HG02759 (cell line): ENCODE data around the gene MOG.
"Not testable (repeated sequence)": the region's sequence is repeated elsewhere in the genome, so short reads cannot be mapped to it uniquely, and the experiment has no call there.

Experiments
- ATAC-seq: cut with Tn5 transposase; IDR thresholded peaks from one replicate; pipeline ENCODE4 v1.9.1; 2021; ENCODE audit warnings: mild to moderate bottlenecking, moderate library complexity; ENCODE audit not compliant: unreplicated experiment

Gene MOG

GRCh38 chr6:29637247-29637646, 19.6 kb upstream of the MOG start:
- ATAC-seq: no peak

DNA sequence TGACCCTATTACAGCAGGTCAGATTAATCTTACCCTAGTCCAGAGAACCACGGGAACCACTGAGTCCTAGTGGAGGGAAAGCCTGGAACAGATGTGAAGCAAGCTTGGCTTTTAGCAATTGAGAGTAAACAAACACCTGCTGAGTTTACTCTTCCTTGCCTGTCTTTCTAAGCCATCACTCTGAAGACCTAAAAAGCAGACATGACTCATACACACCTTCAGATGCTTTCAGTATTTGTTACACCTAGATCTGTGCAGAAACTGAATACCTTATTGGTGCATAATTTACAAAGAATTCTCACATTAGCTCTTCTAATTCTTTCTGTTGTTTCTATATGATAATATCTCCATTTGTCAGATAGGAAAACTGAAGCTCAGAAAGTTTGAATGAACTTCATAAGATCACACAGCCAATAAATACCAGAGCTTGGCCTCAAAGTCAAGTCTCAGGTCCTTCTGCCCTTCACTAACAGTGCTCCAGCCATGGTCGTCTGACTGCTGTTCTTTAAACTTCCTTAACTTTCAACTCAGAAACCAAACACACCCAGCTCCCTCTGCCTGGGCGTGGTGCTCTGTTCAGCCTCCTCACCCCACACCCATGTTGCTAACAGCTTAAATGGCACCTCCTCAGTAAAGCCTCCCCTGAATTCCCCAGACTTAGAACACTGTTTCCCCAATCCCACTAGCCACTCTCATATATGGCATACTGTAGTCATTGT, 15.3 kb upstream of the MOG start:
- no peak for ATAC-seq

DNA sequence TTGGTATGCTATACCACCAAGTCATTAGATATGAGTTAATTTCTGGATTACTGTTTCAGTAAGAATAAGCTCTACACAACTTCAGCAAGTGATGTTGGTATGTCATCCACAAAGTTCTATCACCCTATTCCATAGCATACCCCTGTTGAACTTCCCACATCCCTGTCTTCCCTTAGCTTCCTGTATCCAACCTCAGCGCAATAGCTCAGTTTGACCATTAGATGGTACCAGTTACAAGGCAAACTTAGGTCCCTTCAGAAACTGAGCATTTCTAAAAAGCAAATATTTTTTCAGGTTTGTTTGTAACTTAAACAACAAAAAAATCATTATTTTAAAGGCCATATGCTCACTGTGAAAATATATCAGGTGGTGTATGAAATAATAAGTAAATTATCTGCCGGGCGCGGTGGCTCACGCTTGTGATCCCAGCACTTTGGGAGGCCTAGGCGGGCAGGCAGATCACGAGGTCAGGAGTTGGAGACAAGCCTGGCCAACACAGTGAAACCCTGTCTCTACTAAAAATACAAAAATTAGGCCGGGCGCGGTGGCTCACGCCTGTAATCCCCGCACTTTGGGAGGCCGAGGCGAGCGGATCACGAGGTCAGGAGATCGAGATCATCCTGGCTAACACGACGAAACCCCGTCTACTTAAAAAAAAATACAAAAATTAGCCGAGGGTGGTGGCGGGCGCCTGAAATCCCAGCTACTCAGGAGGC, 8.8 kb upstream of the MOG start:
- ATAC-seq: no peak

DNA sequence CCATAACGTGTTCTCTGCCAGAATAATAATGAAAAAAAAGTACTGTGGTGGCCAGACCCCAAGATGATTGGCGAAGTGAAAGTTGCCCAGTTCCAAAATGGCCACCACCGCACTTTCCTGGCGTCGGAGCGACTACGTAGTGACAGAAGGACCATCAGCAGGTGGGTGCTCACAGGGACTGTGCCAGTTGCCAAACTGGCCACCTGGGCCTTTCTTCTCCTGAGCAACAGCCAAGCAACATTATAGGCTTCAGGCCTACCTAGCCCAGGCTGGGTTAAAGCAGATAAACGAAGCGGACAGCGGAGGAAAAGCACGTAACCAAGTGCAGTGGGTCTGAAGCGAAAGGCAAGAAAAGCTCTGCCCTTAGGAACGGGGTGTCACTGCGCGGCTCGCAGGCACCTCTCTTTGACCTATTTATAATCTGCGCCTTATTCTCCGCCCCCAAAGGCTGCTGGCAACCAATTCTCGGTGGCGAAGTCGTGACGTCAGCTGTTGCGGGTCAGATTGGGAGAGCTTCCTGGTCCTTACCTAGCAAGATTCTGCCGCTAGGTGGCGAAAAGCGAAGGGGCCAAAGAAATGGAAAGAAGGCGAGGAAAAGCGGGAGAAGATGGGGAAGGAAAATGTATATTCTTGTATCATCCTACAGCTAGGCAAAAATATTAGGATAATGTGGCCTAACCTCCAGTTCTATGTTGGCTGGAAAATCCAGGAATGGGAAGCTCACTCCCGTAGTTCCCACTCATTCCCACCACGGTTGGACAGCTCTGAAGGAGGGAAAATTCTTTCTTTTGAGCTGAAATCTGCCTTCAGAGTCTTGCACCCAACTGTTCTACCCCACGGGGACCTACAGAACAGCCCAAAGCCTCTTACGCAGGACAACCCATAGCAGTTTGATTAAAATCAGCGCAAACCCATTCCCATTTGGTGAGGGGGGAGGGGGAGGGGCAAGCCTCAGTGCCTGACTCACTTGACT, 6.9 kb upstream of the MOG start:
- peak; percentile 95 for ATAC-seq

DNA sequence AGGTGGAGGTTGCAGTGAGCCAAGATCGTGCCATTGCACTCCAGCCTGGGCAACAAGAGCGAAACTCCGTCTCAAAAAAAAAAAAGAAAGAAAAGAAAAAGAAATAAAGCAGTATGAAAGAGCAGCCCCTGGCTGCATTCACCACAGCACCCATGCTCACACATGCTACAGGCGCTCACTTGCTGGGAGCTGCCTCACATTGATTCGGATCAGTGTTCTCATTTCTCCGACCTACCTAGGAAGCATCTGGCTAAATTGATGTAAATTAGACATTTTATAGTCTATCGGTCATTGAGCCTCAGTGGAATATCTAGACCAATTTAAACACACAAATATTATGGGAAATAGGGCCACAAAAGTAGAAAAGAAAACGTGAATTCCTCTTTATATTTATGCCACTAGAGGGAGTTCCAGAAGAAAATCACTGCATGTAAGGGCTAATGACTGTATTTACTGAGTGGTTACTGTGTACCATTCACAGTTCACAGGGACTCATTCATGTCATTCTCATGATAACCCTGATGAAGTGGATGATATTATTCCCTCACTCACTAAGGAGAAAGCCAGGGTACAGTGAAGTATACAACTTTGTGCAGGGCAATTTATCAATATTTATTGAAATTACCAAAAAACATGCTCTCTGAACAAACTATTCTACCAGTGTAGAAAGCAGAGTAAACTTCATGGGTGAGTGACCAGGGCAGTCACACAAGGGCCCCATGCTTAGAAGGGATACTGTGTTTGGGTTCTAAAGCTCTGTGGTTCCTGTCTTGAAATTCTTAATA, 5.3 kb upstream of the MOG start:
- no peak for ATAC-seq

DNA sequence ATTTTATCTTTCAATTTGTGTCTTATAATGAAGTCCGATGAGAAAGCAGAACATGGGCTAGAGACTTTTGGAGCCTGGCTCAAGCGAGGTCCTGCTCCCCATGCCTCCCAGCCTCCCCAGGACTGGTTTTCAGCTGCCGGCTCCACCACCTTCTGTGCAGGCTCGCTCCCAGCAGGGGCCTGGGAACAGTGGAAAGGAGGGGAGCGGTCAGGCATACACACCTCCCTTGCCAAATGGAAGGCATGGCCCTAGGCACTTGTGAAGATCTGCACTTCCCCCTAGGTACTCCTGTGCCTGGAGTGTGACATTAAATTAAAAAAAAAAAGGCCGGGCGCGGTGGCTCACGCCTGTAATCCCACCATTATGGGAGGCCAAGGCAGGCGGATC, 4.7 kb upstream of the MOG start:
- ATAC-seq: no peak

DNA sequence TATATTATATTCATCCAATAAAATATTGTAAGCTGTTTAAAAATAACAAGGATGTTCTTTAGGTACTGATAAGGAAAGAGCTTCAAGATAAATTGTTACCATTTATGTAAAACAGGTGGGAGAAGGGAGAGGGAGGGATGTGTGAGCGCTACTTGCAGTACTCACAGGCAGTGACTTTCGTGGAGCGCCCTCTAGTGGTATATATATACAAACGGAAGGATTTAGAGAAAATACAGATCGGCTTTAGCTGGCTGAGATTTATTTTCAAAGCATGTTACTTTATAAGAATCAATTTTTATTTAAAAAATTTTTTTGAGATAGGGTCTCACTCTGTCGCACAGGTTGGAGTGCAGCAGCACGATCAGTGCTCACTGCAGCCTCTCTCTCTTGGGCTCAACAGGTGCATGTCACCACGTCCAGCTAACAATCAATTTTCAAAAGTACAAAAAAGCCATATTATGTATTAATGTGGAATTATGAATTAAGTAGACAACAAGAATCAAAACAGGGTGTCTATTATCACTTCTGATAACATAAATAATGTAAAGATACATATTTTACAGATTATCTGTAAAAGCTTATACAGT, 3.3 kb upstream of the MOG start:
- no peak for ATAC-seq

- ATAC-seq: no peak
These were observed 1.2 kb upstream of the MOG start for GRCh38 chr6:29655658-29656057.

DNA sequence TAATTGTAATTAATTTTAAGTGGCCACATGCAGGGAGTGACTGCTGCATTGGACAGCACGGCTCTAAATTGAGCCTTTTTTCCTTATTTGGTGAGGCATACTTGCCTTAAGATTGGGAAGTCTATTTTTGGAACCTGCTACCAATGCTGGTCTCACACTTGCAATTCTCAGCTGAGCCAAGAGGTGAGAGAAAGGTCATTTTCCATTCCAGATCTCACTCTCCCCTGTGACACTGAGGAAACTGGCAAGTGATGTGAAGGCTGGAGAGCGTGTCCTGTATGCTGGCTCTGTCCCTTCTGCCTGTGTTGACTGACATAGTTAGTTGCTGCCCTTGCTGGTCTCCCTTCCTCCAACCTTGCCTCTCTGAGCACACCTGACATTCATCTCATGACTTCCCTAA, 735 bp upstream of the MOG start:
- ATAC-seq: no peak

DNA sequence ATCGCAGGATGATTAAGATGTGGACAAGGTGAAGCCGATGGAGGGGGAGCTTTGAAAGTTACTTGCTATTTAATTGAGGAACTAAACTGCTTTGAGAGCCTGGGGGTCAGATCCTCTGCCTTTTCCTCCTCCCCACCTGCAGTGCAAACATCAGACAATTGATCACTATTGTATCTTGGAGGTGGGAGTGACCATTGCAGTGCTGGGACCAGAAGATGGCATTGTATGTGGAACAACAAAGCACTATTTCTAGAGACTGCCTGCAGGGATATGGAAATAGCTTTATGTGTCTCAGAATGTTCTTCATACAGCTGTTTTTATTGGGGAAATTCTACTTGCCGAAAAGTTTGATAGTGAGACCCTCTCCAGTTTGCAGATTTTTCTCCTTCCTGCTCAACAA, 4.2 kb downstream of the MOG start:
- ATAC-seq: no peak

DNA sequence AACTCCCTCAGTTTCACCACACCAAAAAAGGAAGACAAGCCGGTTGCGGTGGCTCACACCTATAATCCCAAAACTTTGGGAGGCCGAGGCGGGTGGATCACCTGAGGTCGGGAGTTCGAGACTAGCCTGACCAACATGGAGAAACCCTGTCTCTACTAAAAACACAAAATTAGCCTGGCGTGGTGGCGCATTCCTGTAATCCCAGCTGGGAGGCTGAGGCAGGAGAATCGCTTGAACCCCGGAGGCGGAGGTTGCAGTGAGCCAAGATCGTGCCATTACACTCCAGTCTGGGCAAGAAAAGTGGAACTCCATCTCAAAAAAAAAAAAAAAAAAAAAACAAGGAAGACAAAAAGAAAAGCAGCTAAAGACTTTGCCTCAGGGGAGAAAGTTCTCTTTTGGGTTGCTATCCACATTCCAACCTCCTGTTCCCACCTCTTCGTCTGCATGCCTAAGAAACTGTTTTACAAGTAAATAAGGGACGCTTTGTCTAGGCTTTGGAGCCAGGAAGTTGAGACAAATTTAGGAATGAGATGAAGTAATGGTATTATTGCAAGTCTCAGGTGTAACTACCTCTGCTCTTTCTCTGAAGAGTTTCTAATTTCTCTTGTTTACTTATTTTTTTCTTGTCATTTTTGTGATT, 4.7 kb downstream of the MOG start:
- not testable (repeated sequence) for ATAC-seq

DNA sequence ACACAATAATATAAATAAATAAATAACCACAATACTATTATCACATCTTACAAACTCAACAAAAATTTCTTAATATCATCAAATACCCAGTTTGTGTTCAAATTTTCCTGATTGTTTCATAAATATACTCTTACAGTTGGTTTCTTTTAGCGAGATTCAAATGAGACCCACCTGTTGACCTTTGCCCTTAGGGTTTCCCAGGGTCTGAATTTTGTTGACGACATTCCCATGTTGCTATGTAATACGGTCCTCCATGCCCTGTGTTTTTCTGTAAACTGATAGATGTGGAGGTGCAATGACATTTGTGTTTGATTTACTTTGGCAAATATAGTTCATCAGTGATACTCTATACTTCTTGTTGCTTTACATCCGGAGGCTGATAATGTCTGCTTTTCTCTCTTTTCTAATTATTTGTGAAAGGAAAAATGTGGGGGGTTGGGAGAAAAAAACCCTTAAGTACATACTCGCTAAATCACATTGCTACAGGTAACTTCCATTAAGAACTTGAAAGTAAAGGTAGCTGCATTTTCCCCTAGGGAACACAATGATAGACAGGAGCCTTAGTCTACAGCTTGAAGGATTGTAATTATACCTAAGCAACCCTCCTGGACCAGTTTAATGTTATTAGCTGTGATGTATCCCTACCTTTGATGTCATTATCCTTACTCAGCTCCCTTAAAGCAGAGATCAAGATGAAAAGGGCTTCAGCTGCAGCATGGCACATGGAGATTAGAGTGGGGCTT, 6.6 kb downstream of the MOG start:
- ATAC-seq: no peak

- no peak for ATAC-seq
These were observed 9.3 kb downstream of the MOG start for GRCh38 chr6:29665942-29666825.

GRCh38 chr6:29666826-29667130, 9.9 kb downstream of the MOG start:
- ATAC-seq: no peak

- no peak for ATAC-seq
These were observed 10.3 kb downstream of the MOG start for GRCh38 chr6:29667158-29667557.

- ATAC-seq: no peak
These were observed 14.1 kb downstream of the MOG start for GRCh38 chr6:29671026-29671425.

DNA sequence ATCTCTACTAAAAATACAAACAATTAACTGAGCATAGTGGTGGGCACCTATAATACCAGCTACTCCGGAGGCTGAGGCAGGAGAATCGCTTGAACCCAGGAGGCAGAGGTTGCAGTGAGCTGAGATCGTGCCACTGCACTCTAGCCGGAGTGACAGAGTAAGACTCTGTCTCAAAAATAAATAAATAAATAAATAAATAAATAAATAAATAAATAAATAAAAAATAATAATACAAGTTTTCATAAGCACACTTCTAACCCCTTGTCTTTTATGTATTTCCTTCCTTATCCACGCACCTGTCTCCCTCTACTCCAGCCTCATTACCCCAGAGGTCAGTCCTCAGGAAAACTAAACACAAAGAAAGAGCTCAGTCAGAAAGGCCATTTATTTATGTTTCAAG, 15.2 kb downstream of the MOG start:
- not testable (repeated sequence) for ATAC-seq

GRCh38 chr6:29673161-29673560, 16.3 kb downstream of the MOG start:
- ATAC-seq: no peak
